HepG2 (cell line): ENCODE results near the gene PRRT1B. TPM values are rescaled to one million over a fixed set of nuclear protein-coding genes. Genes with fewer than 3 reads are reported as not detected.
A peak's percentile ranks its signal among the peaks of the same experiment; 100 is the strongest.

Experiments used
- ATF1 ChIP-seq: IDR thresholded peaks from 2 replicates; pipeline ENCODE4 v1.6.1; 2016; ENCODE audit warnings: mild to moderate bottlenecking, control low read depth
- EZH2 ChIP-seq: conservative IDR thresholded peaks from 2 replicates; pipeline ENCODE4 v1.6.1; 2012; ENCODE audit warnings: mild to moderate bottlenecking, low read depth, low read length, moderate library complexity
- GABPB1 ChIP-seq: IDR thresholded peaks from 2 replicates; pipeline ENCODE4 v1.6.1; 2016; ENCODE audit warnings: mild to moderate bottlenecking, missing genetic modification reagents, moderate library complexity, missing compliant biosample characterization
- HNRNPK ChIP-seq: fragments of 200-400 bp; formaldehyde crosslinking; IDR thresholded peaks from 2 replicates; pipeline ENCODE4 v1.6.1; 2018; ENCODE audit warnings: low read length, low read depth, moderate library complexity, mild to moderate bottlenecking; ENCODE audit not compliant: poor library complexity, severe bottlenecking
- MAZ ChIP-seq, 2 experiments: sonication (generic) in 1 of 2; formaldehyde crosslinking in 1 of 2; IDR thresholded peaks; 2 replicates each; pipeline versions ENCODE4 v1.5.0 to v1.6.1; 2012 to 2020; ENCODE audit warnings: low read depth in 2 of 2, mild to moderate bottlenecking in 2 of 2, borderline replicate concordance in 1 of 2, improper control_type of control experiment in 1 of 2, low read length in 1 of 2, missing genetic modification reagents in 1 of 2, moderate library complexity in 1 of 2
- ZNF556 ChIP-seq: sonication (generic); formaldehyde crosslinking; IDR thresholded peaks from 2 replicates; pipeline ENCODE4 v1.4.0; 2020; ENCODE audit warnings: mild to moderate bottlenecking, missing genetic modification reagents, borderline replicate concordance
- ZNF629 ChIP-seq: sonication (generic); formaldehyde crosslinking; conservative IDR thresholded peaks from 2 replicates; pipeline ENCODE4 v1.5.0; 2020; ENCODE audit warnings: missing genetic modification reagents
- ZNF713 ChIP-seq: sonication (generic); formaldehyde crosslinking; IDR thresholded peaks from 2 replicates; pipeline ENCODE4 v1.4.0; 2020; ENCODE audit warnings: mild to moderate bottlenecking, missing genetic modification reagents
- ZNF850 ChIP-seq: sonication (generic); formaldehyde crosslinking; conservative IDR thresholded peaks from 2 replicates; pipeline ENCODE4 v1.9.0; 2021; ENCODE audit warnings: mild to moderate bottlenecking, missing genetic modification reagents
- ZNF879 ChIP-seq: sonication (generic); formaldehyde crosslinking; IDR thresholded peaks from 2 replicates; pipeline ENCODE4 v1.8.1; 2023; ENCODE audit warnings: missing genetic modification reagents
- ZSCAN29 ChIP-seq: sonication (generic); formaldehyde crosslinking; conservative IDR thresholded peaks from 2 replicates; pipeline ENCODE4 v1.4.0; 2020; ENCODE audit warnings: mild to moderate bottlenecking, missing genetic modification reagents
- polyA plus RNA-seq, 8 experiments: library from polyadenylated mRNA; depleted of rRNA in 3 of 8; stranded (reverse) in 7 of 8; unstranded in 1 of 8; fragments of >200 nt; fragmentation: Illumina TruSeq in 4 of 8; extraction: Trizol in 4 of 8; gene quantifications; 2 replicates each; pipeline versions ENCODE4 v1.2.1 to v1.2.3, GENCODE V29; 2011 to 2016; ENCODE audit warnings: low read depth in 4 of 8, missing spikeins in 1 of 8, mixed read lengths in 1 of 8; ENCODE audit not compliant: insufficient read depth in 1 of 8
- total RNA-seq, 5 experiments: library from RNA; depleted of rRNA; stranded (reverse); fragments of >200 nt; fragmentation: Illumina TruSeq; extraction: Trizol; gene quantifications; 2 replicates each; pipeline ENCODE4 v1.2.3, GENCODE V29; 2016; ENCODE audit warnings: low read depth in 1 of 5
- TF ChIP-seq, protein P1 (sequence below): IDR thresholded peaks from 2 replicates; pipeline ENCODE4 v1.6.1; 2016
- TF ChIP-seq, protein P2 (sequence below): IDR thresholded peaks from 2 replicates; pipeline ENCODE4 v1.6.1; 2016; ENCODE audit warnings: low read depth, missing genetic modification reagents, missing compliant biosample characterization
- TF ChIP-seq, protein P3 (sequence below): sonication (generic); formaldehyde crosslinking; IDR thresholded peaks from 2 replicates; pipeline ENCODE4 v1.8.0; 2022; ENCODE audit warnings: mild to moderate bottlenecking, missing genetic modification reagents; ENCODE audit not compliant: insufficient replicate concordance
- TF ChIP-seq, protein P4 (sequence below): sonication (generic); formaldehyde crosslinking; IDR thresholded peaks from 2 replicates; pipeline ENCODE4 v1.8.1; 2023; ENCODE audit warnings: mild to moderate bottlenecking, moderate library complexity, missing genetic modification reagents
- TF ChIP-seq, protein P5 (sequence below): sonication (generic); formaldehyde crosslinking; IDR thresholded peaks from 2 replicates; pipeline ENCODE4 v1.4.0; 2020; ENCODE audit warnings: missing genetic modification reagents

PRRT1B gene
- total and polyA plus RNA-seq, 2 of the 13 experiments (the other 11 are each of a cell fraction or from before 2014, with no cell fraction given), result not detected

DNA sequence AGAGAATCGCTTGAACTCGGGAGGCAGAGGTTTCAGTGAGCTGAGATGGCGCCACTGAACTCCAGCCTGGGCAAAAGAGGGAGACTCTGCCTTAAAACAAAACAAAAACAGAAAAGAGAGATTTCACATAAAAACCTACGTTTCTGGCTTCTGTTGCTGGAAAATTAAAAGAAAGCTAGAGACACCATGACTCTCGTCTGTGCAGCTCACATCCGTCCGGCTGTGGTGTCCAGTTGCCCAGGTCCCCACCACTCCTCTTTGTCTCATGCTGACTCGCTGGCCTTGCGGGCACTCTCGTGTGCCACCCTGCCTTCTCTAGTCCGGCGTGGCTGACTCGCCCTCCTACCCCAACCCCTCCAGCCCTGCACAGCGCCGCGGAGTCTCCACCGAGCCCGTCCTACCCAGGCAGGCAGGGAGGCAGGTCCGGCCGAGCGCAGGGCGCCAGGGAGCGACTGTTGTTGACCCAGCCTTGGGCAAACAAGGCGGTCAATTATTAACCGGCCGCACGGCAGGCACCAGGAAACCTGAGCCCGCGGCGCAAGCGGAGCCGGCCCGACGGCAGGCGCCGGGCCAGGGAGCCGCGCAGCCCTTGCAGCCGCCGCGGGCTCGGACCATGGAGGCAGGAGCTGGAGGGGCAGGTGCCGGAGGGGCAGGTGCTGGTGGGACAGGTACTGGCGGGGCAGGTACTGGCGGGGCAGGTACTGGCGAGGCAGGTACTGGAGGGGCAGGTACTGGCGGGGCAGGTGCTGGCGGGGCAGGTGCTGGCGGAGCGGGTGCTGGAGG lies at the start of gene PRRT1B (continued):
- TF ChIP-seq ZNF629 (CRISPR knock-in tag) (no peak), ZNF556 (CRISPR knock-in tag) (peak; percentile 89), MAZ (IDR thresholded peaks at IDR 0.05; ENCODE audit: borderline replicate concordance, low read depth, low read length) (no peak), MAZ (CRISPR knock-in tag; IDR thresholded peaks at IDR 0.05; ENCODE audit: low read depth) (no peak), EZH2 (no peak), ZSCAN29 (peak; percentile 55; the same call in 1 of the 2 replicates), ZNF850 (CRISPR knock-in tag) (no peak), ZNF713 (CRISPR knock-in tag) (no peak), GABPB1 (CRISPR knock-in tag) (peak; percentile 72; the same call in 1 of the 2 replicates), ATF1 (no peak), HNRNPK (peak; percentile 80), ZNF879 (CRISPR knock-in tag) (no peak)
- TF ChIP-seq, protein P1, sequence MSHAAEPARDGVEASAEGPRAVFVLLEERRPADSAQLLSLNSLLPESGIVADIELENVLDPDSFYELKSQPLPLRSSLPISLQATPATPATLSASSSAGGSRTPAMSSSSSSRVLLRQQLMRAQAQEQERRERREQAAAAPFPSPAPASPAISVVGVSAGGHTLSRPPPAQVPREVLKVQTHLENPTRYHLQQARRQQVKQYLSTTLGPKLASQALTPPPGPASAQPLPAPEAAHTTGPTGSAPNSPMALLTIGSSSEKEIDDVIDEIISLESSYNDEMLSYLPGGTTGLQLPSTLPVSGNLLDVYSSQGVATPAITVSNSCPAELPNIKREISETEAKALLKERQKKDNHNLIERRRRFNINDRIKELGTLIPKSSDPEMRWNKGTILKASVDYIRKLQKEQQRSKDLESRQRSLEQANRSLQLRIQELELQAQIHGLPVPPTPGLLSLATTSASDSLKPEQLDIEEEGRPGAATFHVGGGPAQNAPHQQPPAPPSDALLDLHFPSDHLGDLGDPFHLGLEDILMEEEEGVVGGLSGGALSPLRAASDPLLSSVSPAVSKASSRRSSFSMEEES (CRISPR knock-in tag), result no peak
- TF ChIP-seq, protein P2, sequence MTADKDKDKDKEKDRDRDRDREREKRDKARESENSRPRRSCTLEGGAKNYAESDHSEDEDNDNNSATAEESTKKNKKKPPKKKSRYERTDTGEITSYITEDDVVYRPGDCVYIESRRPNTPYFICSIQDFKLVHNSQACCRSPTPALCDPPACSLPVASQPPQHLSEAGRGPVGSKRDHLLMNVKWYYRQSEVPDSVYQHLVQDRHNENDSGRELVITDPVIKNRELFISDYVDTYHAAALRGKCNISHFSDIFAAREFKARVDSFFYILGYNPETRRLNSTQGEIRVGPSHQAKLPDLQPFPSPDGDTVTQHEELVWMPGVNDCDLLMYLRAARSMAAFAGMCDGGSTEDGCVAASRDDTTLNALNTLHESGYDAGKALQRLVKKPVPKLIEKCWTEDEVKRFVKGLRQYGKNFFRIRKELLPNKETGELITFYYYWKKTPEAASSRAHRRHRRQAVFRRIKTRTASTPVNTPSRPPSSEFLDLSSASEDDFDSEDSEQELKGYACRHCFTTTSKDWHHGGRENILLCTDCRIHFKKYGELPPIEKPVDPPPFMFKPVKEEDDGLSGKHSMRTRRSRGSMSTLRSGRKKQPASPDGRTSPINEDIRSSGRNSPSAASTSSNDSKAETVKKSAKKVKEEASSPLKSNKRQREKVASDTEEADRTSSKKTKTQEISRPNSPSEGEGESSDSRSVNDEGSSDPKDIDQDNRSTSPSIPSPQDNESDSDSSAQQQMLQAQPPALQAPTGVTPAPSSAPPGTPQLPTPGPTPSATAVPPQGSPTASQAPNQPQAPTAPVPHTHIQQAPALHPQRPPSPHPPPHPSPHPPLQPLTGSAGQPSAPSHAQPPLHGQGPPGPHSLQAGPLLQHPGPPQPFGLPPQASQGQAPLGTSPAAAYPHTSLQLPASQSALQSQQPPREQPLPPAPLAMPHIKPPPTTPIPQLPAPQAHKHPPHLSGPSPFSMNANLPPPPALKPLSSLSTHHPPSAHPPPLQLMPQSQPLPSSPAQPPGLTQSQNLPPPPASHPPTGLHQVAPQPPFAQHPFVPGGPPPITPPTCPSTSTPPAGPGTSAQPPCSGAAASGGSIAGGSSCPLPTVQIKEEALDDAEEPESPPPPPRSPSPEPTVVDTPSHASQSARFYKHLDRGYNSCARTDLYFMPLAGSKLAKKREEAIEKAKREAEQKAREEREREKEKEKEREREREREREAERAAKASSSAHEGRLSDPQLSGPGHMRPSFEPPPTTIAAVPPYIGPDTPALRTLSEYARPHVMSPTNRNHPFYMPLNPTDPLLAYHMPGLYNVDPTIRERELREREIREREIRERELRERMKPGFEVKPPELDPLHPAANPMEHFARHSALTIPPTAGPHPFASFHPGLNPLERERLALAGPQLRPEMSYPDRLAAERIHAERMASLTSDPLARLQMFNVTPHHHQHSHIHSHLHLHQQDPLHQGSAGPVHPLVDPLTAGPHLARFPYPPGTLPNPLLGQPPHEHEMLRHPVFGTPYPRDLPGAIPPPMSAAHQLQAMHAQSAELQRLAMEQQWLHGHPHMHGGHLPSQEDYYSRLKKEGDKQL (CRISPR knock-in tag), result peak; percentile 94
- TF ChIP-seq, protein P3, sequence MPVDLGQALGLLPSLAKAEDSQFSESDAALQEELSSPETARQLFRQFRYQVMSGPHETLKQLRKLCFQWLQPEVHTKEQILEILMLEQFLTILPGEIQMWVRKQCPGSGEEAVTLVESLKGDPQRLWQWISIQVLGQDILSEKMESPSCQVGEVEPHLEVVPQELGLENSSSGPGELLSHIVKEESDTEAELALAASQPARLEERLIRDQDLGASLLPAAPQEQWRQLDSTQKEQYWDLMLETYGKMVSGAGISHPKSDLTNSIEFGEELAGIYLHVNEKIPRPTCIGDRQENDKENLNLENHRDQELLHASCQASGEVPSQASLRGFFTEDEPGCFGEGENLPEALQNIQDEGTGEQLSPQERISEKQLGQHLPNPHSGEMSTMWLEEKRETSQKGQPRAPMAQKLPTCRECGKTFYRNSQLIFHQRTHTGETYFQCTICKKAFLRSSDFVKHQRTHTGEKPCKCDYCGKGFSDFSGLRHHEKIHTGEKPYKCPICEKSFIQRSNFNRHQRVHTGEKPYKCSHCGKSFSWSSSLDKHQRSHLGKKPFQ, result no peak
- TF ChIP-seq, protein P4, sequence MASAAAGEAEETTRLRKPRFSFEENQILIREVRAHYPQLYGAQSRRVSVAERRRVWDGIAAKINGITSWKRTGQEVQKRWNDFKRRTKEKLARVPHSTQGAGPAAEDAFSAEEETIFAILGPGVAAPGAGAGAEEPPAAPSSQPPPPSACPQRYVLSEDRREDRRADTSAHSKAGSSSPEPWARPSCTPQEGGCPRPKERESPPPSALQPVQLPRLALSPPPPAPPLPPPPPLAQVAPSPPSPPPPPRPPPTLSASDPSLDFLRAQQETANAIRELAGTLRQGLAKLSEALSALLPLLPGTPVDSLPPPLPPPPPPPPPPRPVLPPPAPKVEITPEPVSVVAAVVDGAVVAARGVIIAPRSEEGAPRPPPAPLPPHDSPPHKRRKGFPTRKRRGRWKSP (CRISPR knock-in tag), result peak; percentile 83
- TF ChIP-seq, protein P5, sequence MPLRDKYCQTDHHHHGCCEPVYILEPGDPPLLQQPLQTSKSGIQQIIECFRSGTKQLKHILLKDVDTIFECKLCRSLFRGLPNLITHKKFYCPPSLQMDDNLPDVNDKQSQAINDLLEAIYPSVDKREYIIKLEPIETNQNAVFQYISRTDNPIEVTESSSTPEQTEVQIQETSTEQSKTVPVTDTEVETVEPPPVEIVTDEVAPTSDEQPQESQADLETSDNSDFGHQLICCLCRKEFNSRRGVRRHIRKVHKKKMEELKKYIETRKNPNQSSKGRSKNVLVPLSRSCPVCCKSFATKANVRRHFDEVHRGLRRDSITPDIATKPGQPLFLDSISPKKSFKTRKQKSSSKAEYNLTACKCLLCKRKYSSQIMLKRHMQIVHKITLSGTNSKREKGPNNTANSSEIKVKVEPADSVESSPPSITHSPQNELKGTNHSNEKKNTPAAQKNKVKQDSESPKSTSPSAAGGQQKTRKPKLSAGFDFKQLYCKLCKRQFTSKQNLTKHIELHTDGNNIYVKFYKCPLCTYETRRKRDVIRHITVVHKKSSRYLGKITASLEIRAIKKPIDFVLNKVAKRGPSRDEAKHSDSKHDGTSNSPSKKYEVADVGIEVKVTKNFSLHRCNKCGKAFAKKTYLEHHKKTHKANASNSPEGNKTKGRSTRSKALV (CRISPR knock-in tag), result peak; percentile 83
